Psoas muscle (tissue), 8 donors: ENCODE data around the gene PLPPR1. TPM values are rescaled to one million over a fixed set of nuclear protein-coding genes. Genes with fewer than 3 reads are reported as not detected.

Source experiments
- ATAC-seq, 4 donors: fragments of 200-7000 bp; cut with Tn5 transposase; one replicate each; pipeline ENCODE4 v1.9.1; 2020; ENCODE audit warnings: moderate library complexity in 3 of 4, mild to moderate bottlenecking in 2 of 4
- DNase-seq, 2 donors: peaks; one replicate each; pipeline ENCODE4 v3.0.0-alpha.2; 2020
- H3K27ac ChIP-seq: fragments of 200-600 bp; one replicate; pipeline ENCODE4 v1.8.0; 2022
- H3K27me3 ChIP-seq, 3 donors: fragments of 200-600 bp in 1 of 3; one replicate each; pipeline versions ENCODE4 v1.6.1 to v1.8.0; 2013 to 2022; ENCODE audit warnings: low read length in 2 of 3, mild to moderate bottlenecking in 2 of 3, moderate library complexity in 1 of 3; ENCODE audit not compliant: insufficient read depth in 3 of 3
- H3K36me3 ChIP-seq, 2 donors: fragments of 200-600 bp in 1 of 2; one replicate each; pipeline versions ENCODE4 v1.6.1 to v1.8.0; 2013 to 2022; ENCODE audit warnings: low read depth in 1 of 2, mild to moderate bottlenecking in 1 of 2, moderate library complexity in 1 of 2; ENCODE audit not compliant: insufficient read depth in 1 of 2
- H3K4me1 ChIP-seq: fragments of 200-600 bp; one replicate; pipeline ENCODE4 v1.8.0; 2022
- H3K4me3 ChIP-seq: fragments of 200-600 bp; one replicate; pipeline ENCODE4 v1.8.0; 2022; ENCODE audit warnings: mild to moderate bottlenecking
- H3K9me3 ChIP-seq: fragments of 200-600 bp; one replicate; pipeline ENCODE4 v1.8.0; 2022
- WGBS, 3 donors: extraction: QIAGEN DNeasy Blood & Tissue Kit; methylation state at CpG; one replicate each; pipeline versions ENCODE4 v1.1.6 to v1.1.7; 2013; 5-methylcytosine and 5-hydroxymethylcytosine counted together
- intact Hi-C, 2 donors: fragments of 100-400 bp; cut with DNase I; formaldehyde crosslinking; loops; one replicate each; pipeline versions ENCODE4 v1.11.0 to v1.14.2; 2022
- polyA plus RNA-seq, 3 donors: library from polyadenylated mRNA; stranded (reverse); fragments of 200-250 nt; gene quantifications; one replicate each; pipeline ENCODE4 v1.2.3, GENCODE V29; 2013
- total RNA-seq, 4 donors: library from RNA; stranded (reverse); fragmentation: NEBNext Ultra II Directional in 2 of 4; extraction: Animal tissue kit (Norgen Biotek cat#: 25700) in 2 of 4; gene quantifications; one replicate each; pipeline versions ENCODE4 v1.2.1 to v1.2.4, GENCODE V29; 2021 to 2023
- TF ChIP-seq, protein P1 (sequence below): fragments of 200-600 bp; IDR thresholded peaks from one replicate; pipeline ENCODE4 v1.8.0; 2022; ENCODE audit warnings: antibody characterized with exemption
- donor health status: healthy with polysubstance abuse.
- donor health status: DM: no; HTN: no; CAD: no; lungs with moderate emphysema.
- donor health status: Bipolar disorder and iron deficiency.
- donor health status: healthy.
- donor health status: DM: yes; HTN: yes; CAD: no.
- donor health status: DM: no; HTN: no; CAD: no.
- donor health status: DM: no; HTN: no; CAD: no.
- donor health status: DM: yes; HTN: yes; CAD: no.

Gene PLPPR1
- total and polyA plus RNA-seq, 7 donors: 0.03 to 0.11 TPM; not detected in 5

DNA sequence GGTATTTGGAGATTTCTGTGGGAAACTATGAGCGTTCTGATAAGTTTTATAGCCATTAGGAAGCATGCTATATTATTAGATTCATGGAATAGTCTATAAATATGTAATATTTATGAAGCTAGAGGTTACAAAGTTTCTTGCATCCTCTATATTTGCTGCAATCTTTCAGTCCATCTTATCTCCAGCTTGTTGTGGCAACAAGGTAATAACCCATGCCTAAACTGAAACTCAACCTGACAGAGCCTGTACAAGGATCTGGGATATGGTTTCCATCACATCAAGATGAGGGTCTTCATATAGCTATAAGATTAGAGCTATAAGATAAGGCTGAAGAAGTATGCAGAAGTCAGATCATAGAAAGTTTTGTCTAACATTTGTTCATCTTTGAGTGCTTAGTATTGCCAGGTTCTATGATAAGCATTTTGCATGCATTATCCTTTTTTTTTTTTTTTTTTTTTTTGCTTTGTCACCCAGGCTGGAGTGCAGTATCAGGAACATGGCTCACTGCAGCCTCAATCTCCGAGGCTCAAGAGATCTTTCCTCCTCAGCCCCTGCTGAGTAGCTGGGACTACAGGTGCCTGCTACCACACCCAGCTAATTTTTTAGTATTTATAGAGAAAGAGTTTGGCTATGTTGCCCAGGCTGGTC, 341.5 kb downstream of the PLPPR1 start:
- no peak overlapping the region for H3K4me3 ChIP-seq
- ATAC-seq: no peak

DNA sequence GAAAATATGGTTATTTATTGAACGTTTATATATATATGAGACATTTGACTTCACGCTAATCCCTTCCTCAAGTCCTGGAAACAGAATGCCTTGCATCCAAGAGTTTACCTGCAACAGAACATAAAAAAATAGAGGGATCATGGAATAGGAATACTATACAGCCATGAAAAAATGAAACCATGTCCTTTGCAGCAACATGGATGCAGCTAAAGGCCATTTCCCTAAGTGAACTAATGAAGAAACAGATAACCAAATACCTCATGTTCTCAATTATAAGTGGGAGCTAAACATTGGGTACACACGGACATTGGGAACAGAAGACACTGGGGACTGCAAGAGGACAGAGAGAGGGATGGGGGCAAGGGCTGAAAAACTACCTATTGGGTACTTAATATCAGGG, 343.3 kb downstream of the PLPPR1 start:
- ATAC-seq: no peak
- no peaks in the 10 kb centered on the region for H3K9me3 ChIP-seq
- WGBS, 3 donors: 93 to 96% (median 94%) methylated on average over 3 of the region's 3 CpGs
- no peak for DNase-seq
- H3K4me1 ChIP-seq: no peaks in the 10 kb centered on the region
- no peaks in the 10 kb centered on the region for H3K27me3 ChIP-seq
- H3K4me3 ChIP-seq: no peak overlapping the region
- intact Hi-C loops: no loop called here
- H3K36me3 ChIP-seq: no peaks in the 10 kb centered on the region
- TF ChIP-seq, protein P1, sequence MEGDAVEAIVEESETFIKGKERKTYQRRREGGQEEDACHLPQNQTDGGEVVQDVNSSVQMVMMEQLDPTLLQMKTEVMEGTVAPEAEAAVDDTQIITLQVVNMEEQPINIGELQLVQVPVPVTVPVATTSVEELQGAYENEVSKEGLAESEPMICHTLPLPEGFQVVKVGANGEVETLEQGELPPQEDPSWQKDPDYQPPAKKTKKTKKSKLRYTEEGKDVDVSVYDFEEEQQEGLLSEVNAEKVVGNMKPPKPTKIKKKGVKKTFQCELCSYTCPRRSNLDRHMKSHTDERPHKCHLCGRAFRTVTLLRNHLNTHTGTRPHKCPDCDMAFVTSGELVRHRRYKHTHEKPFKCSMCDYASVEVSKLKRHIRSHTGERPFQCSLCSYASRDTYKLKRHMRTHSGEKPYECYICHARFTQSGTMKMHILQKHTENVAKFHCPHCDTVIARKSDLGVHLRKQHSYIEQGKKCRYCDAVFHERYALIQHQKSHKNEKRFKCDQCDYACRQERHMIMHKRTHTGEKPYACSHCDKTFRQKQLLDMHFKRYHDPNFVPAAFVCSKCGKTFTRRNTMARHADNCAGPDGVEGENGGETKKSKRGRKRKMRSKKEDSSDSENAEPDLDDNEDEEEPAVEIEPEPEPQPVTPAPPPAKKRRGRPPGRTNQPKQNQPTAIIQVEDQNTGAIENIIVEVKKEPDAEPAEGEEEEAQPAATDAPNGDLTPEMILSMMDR: no peak
- no peak overlapping the region for H3K27ac ChIP-seq

More for the DNA sequence above, 341.5 kb downstream of the PLPPR1 start:
- intact Hi-C loops: no loop called here
- 72 to 77% (median 76%) methylated on average over 2 of the region's 2 CpGs for WGBS, 3 donors
- Histone ChIP-seq H3K9me3 (no peaks in the 10 kb centered on the region), H3K36me3 (no peaks in the 10 kb centered on the region), H3K27ac (no peak overlapping the region), H3K4me1 (no peaks in the 10 kb centered on the region), H3K27me3 (no peaks in the 10 kb centered on the region)
- TF ChIP-seq, protein P1: no peak
- DNase-seq: no peak

DNA sequence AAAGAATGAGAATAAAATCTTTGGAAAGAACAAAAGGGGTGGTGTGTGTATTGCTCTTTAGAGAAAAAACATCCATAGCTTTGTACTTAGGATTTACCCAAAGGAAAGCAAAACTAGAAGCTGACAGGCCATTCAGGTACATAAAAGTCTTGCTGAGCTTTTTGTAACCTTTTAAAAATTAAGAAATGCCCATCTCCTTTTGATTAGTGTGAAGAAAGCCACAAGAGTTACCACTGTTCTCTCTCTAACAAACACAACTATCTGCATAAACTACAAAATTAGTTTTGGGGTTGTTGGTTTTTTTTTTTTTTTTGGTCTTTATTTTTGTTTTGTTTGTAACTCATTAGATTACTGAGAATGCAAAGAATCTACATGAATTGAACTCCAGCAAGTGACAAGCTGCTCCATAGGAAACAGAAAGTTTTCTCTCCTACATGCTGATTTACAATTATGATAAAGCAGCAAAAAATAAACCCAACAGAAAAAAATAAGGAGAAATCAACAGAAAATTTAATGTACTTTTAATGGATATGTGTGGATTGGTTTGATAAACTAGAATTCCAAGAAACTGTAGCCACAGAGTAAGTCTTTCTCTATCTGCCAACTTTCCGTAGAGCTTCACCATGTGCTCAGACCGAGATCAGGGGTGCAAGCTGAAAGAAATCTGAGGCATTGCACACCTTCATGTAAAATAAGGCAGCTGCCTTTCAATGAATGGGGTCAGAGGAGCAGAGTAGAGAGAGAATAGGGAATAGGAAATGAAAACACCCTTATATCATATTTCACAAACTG, 344.0 kb downstream of the PLPPR1 start:
- DNase-seq (no peak), ATAC-seq (no peak)
- intact Hi-C loops: no loop called here
- no peaks in the 10 kb centered on the region for H3K27me3 ChIP-seq
- no peak overlapping the region for H3K4me3 ChIP-seq
- H3K36me3 ChIP-seq: no peaks in the 10 kb centered on the region
- no peaks in the 10 kb centered on the region for H3K9me3 ChIP-seq
- no peaks in the 10 kb centered on the region for H3K4me1 ChIP-seq
- H3K27ac ChIP-seq: no peak overlapping the region
- TF ChIP-seq, protein P1: no peak
- WGBS, 3 donors: 21 to 48% (median 29%) methylated on average over 2 of the region's 2 CpGs
